ENCODE results near the gene DSC3. TPM values are rescaled to one million over a fixed set of nuclear protein-coding genes. Genes with fewer than 3 reads are reported as not detected.
A peak's percentile ranks its signal among the peaks of the same experiment; 100 is the strongest.

Gene DSC3
- total RNA-seq, result under 1 TPM in 2 of 4 donors, not detected in 2; 0.14 to 0.16 TPM

DNA sequence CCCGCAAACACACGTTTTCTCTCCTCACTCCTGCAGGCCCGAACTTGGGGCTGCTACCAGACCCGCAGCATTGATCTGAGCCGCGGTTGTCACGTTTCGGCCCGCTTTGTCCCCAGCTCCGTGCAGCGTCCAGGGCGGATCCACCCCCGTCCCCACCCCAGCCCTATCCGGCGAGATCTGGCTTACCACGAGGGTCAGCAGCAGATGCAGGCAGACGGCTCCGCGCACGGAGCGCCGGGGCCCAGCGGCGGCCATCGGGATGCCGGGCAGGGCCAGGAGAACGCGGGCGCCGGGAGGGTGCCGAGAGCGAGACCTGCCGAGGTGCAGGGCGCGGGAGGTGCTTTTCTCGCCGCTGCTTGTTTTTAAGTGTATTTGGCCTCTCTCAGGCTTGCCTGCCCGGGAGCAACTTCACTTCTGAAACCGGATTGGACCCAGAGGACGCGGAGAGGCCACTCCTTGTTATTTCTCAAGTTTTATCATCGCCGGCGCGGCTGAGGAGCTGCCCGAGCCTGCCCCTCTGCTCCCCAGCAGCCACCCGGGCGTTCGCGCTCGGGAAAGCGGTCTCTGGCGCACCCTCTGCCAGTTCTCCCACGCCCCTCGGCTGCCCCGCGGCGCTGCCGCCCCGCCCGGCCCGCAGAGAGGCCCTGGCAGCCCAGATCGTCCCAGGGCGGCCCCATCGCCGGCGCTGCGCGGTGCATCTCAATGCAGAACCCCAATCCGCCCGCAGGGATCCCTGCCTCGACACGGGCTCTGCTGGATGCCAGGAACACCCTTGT, at the start of gene DSC3:
TSS of gene DSC3 (minus strand) at position 337 of the 776 bp plus-strand sequence. CDS start at position 255, 82 bp downstream.
- peak; percentile 23 for DNase-seq
- in situ Hi-C loops (cut with MboI; ENCODE audit: low pct_ligation_motif_present in 1 of 4, low pct_unique_long_range_greater_than_20kb in 1 of 4, low sequenced_read_pairs in 3 of 4) (no loop called here), intact Hi-C loops (cut with DNase I; ENCODE audit: low total_unique reads) (no loop called here)
- WGBS, 2 donors (ENCODE audit: low coverage in 1 of 2), result 0 to 10% methylated on average over 8 to 70 of the region's 73 CpGs
- peaks cover 82% of the 10 kb centered on the region for H3K27me3 ChIP-seq
- H3K9me3 ChIP-seq, result no peaks in the 10 kb centered on the region
- no peaks in the 10 kb centered on the region for H3K36me3 ChIP-seq
- H3K4me3 ChIP-seq, result peak within 1 kb of the TSS in 3 of 4 donors; percentile 11 to 42 (median 31)
- TF ChIP-seq, protein P1, sequence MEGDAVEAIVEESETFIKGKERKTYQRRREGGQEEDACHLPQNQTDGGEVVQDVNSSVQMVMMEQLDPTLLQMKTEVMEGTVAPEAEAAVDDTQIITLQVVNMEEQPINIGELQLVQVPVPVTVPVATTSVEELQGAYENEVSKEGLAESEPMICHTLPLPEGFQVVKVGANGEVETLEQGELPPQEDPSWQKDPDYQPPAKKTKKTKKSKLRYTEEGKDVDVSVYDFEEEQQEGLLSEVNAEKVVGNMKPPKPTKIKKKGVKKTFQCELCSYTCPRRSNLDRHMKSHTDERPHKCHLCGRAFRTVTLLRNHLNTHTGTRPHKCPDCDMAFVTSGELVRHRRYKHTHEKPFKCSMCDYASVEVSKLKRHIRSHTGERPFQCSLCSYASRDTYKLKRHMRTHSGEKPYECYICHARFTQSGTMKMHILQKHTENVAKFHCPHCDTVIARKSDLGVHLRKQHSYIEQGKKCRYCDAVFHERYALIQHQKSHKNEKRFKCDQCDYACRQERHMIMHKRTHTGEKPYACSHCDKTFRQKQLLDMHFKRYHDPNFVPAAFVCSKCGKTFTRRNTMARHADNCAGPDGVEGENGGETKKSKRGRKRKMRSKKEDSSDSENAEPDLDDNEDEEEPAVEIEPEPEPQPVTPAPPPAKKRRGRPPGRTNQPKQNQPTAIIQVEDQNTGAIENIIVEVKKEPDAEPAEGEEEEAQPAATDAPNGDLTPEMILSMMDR (IDR thresholded peaks at IDR 0.05), result no peak
- TF ChIP-seq EP300 (IDR thresholded peaks at IDR 0.05; ENCODE audit: low read depth) (no peak), POLR2A (IDR thresholded peaks at IDR 0.05) (no peak), POLR2AphosphoS5 (IDR thresholded peaks at IDR 0.05) (no peak)
- peaks cover 0 to 26% (median 20%) of the 10 kb centered on the region in 4 donors for H3K4me1 ChIP-seq
- no peak within 1 kb of the TSS for H3K27ac ChIP-seq

DNA sequence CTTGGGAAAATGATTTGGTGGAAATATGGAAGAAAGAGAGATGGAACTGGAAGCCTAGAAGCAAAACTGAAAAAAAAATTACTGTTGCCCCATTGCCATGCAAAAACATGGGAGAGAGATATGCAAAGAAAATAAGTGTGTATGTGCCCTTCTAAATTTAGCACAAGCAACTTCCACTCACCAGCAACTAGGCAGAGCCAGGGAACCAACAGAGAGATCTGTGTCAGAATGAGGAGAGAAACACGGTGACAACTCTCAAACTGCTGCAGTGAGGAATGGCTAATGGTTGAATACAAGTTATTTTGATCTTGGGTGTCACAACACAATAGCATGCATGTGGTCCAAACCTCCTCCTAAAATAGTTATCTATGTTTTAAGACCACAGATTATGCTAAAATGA, 48.8 kb upstream of the DSC3 start:
- Histone ChIP-seq H3K4me1 (peaks cover 0 to 2% (median 0%) of the 10 kb centered on the region in 4 donors), H3K4me3 (no peak overlapping the region), H3K9me3 (no peaks in the 10 kb centered on the region), H3K36me3 (peaks cover 0 to 13% (median 2%) of the 10 kb centered on the region in 4 donors), H3K27ac (no peak overlapping the region), H3K27me3 (no peaks in the 10 kb centered on the region)
- intact Hi-C loops (cut with DNase I; ENCODE audit: low total_unique reads), result no loop called here
- no peak for DNase-seq
- WGBS, 2 donors (ENCODE audit: low coverage in 1 of 2), result 62 to 76% methylated on average over 1 of the region's 1 CpG
- TF ChIP-seq, protein P1 (IDR thresholded peaks at IDR 0.05), result no peak
- TF ChIP-seq POLR2AphosphoS5 (IDR thresholded peaks at IDR 0.05), result no peak
- TF ChIP-seq POLR2A (IDR thresholded peaks at IDR 0.05), result no peak
- TF ChIP-seq EP300 (IDR thresholded peaks at IDR 0.05; ENCODE audit: low read depth), result no peak
- in situ Hi-C loops (cut with MboI; ENCODE audit: low pct_ligation_motif_present in 1 of 4, low pct_unique_long_range_greater_than_20kb in 1 of 4, low sequenced_read_pairs in 3 of 4), result loop anchor here in 3 of 4 donors (25.0 kb wide), 3 partner anchors 321 to 446 kb away; no protein-coding TSS in a partner anchor

DNA sequence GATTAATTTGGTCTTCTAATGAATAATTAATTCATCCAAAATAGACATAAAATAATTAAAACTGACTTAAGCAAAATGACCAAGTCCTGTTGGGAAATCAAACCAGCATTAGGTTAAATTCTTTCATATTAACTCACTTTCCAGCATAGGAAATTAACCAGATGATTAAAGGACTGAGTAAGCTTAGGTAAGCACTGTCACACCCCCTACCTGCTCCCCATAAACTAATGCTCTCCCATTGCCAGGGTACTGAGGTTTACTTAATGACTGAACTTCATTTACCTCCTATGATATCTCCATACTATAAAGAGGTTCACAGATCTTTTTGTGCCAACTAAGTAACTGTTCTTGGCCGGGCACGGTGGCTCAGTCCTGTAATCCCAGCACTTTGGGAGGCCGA, 46.0 kb upstream of the DSC3 start:
- WGBS, 2 donors (ENCODE audit: low coverage in 1 of 2), result 80 to 86% methylated on average over 1 to 3 of the region's 3 CpGs
- no peak overlapping the region for H3K4me3 ChIP-seq
- no peaks in the 10 kb centered on the region for H3K27me3 ChIP-seq
- intact Hi-C loops (cut with DNase I; ENCODE audit: low total_unique reads) (no loop called here), in situ Hi-C loops (cut with MboI; ENCODE audit: low pct_ligation_motif_present in 1 of 4, low pct_unique_long_range_greater_than_20kb in 1 of 4, low sequenced_read_pairs in 3 of 4) (loop anchor here in 3 of 4 donors (25.0 kb wide), 3 partner anchors 324 to 449 kb away; no protein-coding TSS in a partner anchor)
- peaks cover 0 to 21% (median 2%) of the 10 kb centered on the region in 4 donors for H3K36me3 ChIP-seq
- TF ChIP-seq POLR2AphosphoS5 (IDR thresholded peaks at IDR 0.05) (no peak), POLR2A (IDR thresholded peaks at IDR 0.05) (no peak), EP300 (IDR thresholded peaks at IDR 0.05; ENCODE audit: low read depth) (no peak)
- TF ChIP-seq, protein P1 (IDR thresholded peaks at IDR 0.05), result no peak
- H3K9me3 ChIP-seq, result no peaks in the 10 kb centered on the region
- DNase-seq, result no peak
- no peak overlapping the region for H3K27ac ChIP-seq
- no peaks in the 10 kb centered on the region for H3K4me1 ChIP-seq

DNA sequence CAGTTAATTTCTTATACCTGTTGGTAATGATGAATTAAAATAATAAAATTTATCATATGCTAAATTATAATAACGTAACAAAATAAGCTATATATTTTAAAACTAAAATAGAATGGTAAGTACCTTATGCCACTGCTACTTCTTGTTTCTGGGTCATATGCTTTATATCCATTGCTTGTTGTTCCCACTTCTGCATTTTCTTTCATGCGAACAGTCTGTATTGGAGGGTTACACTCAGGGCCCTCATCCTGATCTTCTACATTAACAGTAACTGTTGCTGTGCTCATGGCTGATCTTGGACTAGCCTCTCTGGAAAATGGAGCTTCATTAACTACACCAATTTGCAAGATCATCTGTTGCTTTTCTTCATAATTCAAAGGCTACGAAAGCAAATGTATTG, 37.4 kb upstream of the DSC3 start:
- Histone ChIP-seq H3K9me3 (no peaks in the 10 kb centered on the region), H3K27ac (no peak overlapping the region), H3K4me1 (no peaks in the 10 kb centered on the region), H3K27me3 (no peaks in the 10 kb centered on the region), H3K4me3 (no peak overlapping the region), H3K36me3 (peaks cover 0 to 21% (median 9%) of the 10 kb centered on the region in 4 donors)
- 88 to 90% methylated on average over 3 of the region's 3 CpGs for WGBS, 2 donors (ENCODE audit: low coverage in 1 of 2)
- in situ Hi-C loops (cut with MboI; ENCODE audit: low pct_ligation_motif_present in 1 of 4, low pct_unique_long_range_greater_than_20kb in 1 of 4, low sequenced_read_pairs in 3 of 4) (loop anchor here in 3 of 4 donors (25.0 kb wide), 3 partner anchors 332 to 457 kb away; no protein-coding TSS in a partner anchor), intact Hi-C loops (cut with DNase I; ENCODE audit: low total_unique reads) (no loop called here)
- no peak for DNase-seq
- TF ChIP-seq POLR2A (IDR thresholded peaks at IDR 0.05) (no peak), EP300 (IDR thresholded peaks at IDR 0.05; ENCODE audit: low read depth) (no peak), POLR2AphosphoS5 (IDR thresholded peaks at IDR 0.05) (no peak)
- TF ChIP-seq, protein P1 (IDR thresholded peaks at IDR 0.05), result no peak
